Smooth muscle cell (in vitro differentiated cells): Measurements from ENCODE around the gene RTN3. TPM values are rescaled to one million over a fixed set of nuclear protein-coding genes. Genes with fewer than 3 reads are reported as not detected.
A peak's percentile ranks its signal among the peaks of the same experiment; 100 is the strongest.

Source experiments
- DNase-seq: peaks from one replicate; lab custom pipeline; 2025; ENCODE audit not compliant: unreplicated experiment; lab: John Stamatoyannopoulos, UW
- H2AFZ ChIP-seq: fragments of 200-600 bp; sonication (generic); 2 replicates; pipeline ENCODE4 v1.6.0; 2016; ENCODE audit warnings: antibody characterized with exemption, low read depth, mild to moderate bottlenecking
- H3F3A ChIP-seq: fragments of 200-600 bp; sonication (generic); 2 replicates; pipeline ENCODE4 v1.6.0; 2017; ENCODE audit warnings: antibody characterized with exemption, low read depth
- H3K27ac ChIP-seq: fragments of 200-600 bp; sonication (generic); 2 replicates; pipeline ENCODE4 v1.5.1; 2016; ENCODE audit warnings: low read depth, mild to moderate bottlenecking
- H3K27me3 ChIP-seq: fragments of 200-600 bp; sonication (generic); 2 replicates; pipeline ENCODE4 v1.6.1; 2016; ENCODE audit warnings: low read depth, mild to moderate bottlenecking
- H3K36me3 ChIP-seq: fragments of 200-600 bp; sonication (generic); 2 replicates; pipeline ENCODE4 v1.5.1; 2016; ENCODE audit warnings: low read depth
- H3K4me1 ChIP-seq: fragments of 200-600 bp; sonication (generic); 2 replicates; pipeline ENCODE4 v1.5.1; 2016; ENCODE audit warnings: low read depth
- H3K4me2 ChIP-seq: fragments of 200-600 bp; sonication (generic); 2 replicates; pipeline ENCODE4 v1.6.0; 2016; ENCODE audit warnings: mild to moderate bottlenecking
- H3K4me3 ChIP-seq: fragments of 200-600 bp; sonication (generic); 2 replicates; pipeline ENCODE4 v1.5.1; 2016; ENCODE audit warnings: mild to moderate bottlenecking
- H3K79me2 ChIP-seq: fragments of 200-600 bp; sonication (generic); 2 replicates; pipeline ENCODE4 v1.6.0; 2016; ENCODE audit warnings: low read depth, mild to moderate bottlenecking
- H3K9ac ChIP-seq: fragments of 200-600 bp; sonication (generic); 2 replicates; pipeline ENCODE4 v1.6.0; 2016; ENCODE audit warnings: low read depth
- H3K9me3 ChIP-seq: fragments of 200-600 bp; sonication (generic); replicated peaks from 2 replicates; pipeline ENCODE4 v1.5.1; 2016; ENCODE audit warnings: low read depth
- H4K20me1 ChIP-seq: fragments of 200-600 bp; sonication (generic); 2 replicates; pipeline ENCODE4 v1.6.0; 2016; ENCODE audit warnings: low read depth
- CTCF ChIP-seq: fragments of 200-600 bp; sonication (generic); IDR thresholded peaks from 2 replicates; pipeline ENCODE4 v1.5.1; 2017; ENCODE audit warnings: borderline replicate concordance, mild to moderate bottlenecking, antibody characterized with exemption; ENCODE audit not compliant: insufficient read depth, poor library complexity, severe bottlenecking
- WGBS: methylation state at CpG from one replicate; pipeline ENCODE4 v1.1.7; 2016; ENCODE audit warnings: low lambda C conversion rate; 5-methylcytosine and 5-hydroxymethylcytosine counted together
- polyA plus RNA-seq: library from polyadenylated mRNA; unstranded; fragments of >200 nt; fragmentation: Nextera tagmentation; extraction: Ambion mirVana; gene quantifications from 2 replicates; pipeline ENCODE4 v1.2.1, GENCODE V29; 2016
- total RNA-seq: library from RNA; depleted of rRNA; stranded (reverse); fragments of >200 nt; gene quantifications from 2 replicates; pipeline ENCODE4 v1.2.3, GENCODE V29; 2014

RTN3 gene
- total and polyA plus RNA-seq, 2 experiments from 2014 or later: 43.5 to 64.9 TPM

- H3K36me3 ChIP-seq: no peaks in the 10 kb centered on the region
- no peak overlapping the region for H3K4me2 ChIP-seq
- H3K79me2 ChIP-seq: peaks cover 8% of the 10 kb centered on the region
- DNase-seq: no peak
- H3K4me1 ChIP-seq: no peaks in the 10 kb centered on the region
- no peaks in the 10 kb centered on the region for H3K27me3 ChIP-seq
- no peaks in the 10 kb centered on the region for H3F3A ChIP-seq
- 87% methylated on average over 1 of the region's 1 CpG for WGBS
- H4K20me1 ChIP-seq: peaks cover 16% of the 10 kb centered on the region
- no peak overlapping the region for H3K9ac ChIP-seq
- H3K4me3 ChIP-seq: no peak overlapping the region
- peak overlapping the region; percentile 8 for H3K27ac ChIP-seq
- no peak overlapping the region for H2AFZ ChIP-seq
- TF ChIP-seq CTCF: no peak
- H3K9me3 ChIP-seq: no peaks in the 10 kb centered on the region
Observed at GRCh38 chr11:63737718-63738117, 56.4 kb downstream of the RTN3 start.

GRCh38 chr11:63738720-63739360 lies 57.5 kb downstream of the RTN3 start:
- Histone ChIP-seq H3K4me1 (no peaks in the 10 kb centered on the region), H2AFZ (no peak overlapping the region), H3K79me2 (peaks cover 7% of the 10 kb centered on the region), H3K27me3 (no peaks in the 10 kb centered on the region), H3K9ac (no peak overlapping the region), H3K27ac (no peak overlapping the region), H4K20me1 (peaks cover 23% of the 10 kb centered on the region), H3F3A (no peaks in the 10 kb centered on the region), H3K4me3 (no peak overlapping the region), H3K4me2 (peak overlapping the region; percentile 67), H3K9me3 (no peaks in the 10 kb centered on the region), H3K36me3 (no peaks in the 10 kb centered on the region)
- TF ChIP-seq CTCF: peak; percentile 99
- WGBS: 19% methylated on average over 8 of the region's 8 CpGs
- peak; percentile 21 for DNase-seq

- Histone ChIP-seq H4K20me1 (peaks cover 36% of the 10 kb centered on the region), H3K27me3 (no peaks in the 10 kb centered on the region), H3K27ac (no peak overlapping the region), H3K4me3 (no peak overlapping the region), H3K4me2 (no peak overlapping the region), H3K9ac (no peak overlapping the region), H3K36me3 (no peaks in the 10 kb centered on the region), H3K9me3 (no peaks in the 10 kb centered on the region), H2AFZ (no peak overlapping the region), H3F3A (no peaks in the 10 kb centered on the region), H3K4me1 (no peaks in the 10 kb centered on the region), H3K79me2 (no peaks in the 10 kb centered on the region)
- whole genome bisulfite sequencing: 93% methylated on average over 13 of the region's 13 CpGs
- TF ChIP-seq CTCF: peak; percentile 17
- DNase-seq: no peak
Observed at GRCh38 chr11:63745304-63746170, 64.2 kb downstream of the RTN3 start.

- no peak overlapping the region for H2AFZ ChIP-seq
- no peak for TF ChIP-seq CTCF
- 72% methylated on average over 3 of the region's 3 CpGs for WGBS
- peaks cover 33% of the 10 kb centered on the region for H4K20me1 ChIP-seq
- no peaks in the 10 kb centered on the region for H3K36me3 ChIP-seq
- no peaks in the 10 kb centered on the region for H3K79me2 ChIP-seq
- no peaks in the 10 kb centered on the region for H3K9me3 ChIP-seq
- H3K27ac ChIP-seq: no peak overlapping the region
- H3K27me3 ChIP-seq: no peaks in the 10 kb centered on the region
- H3K4me1 ChIP-seq: no peaks in the 10 kb centered on the region
- no peak overlapping the region for H3K4me3 ChIP-seq
- no peaks in the 10 kb centered on the region for H3F3A ChIP-seq
- H3K9ac ChIP-seq: no peak overlapping the region
- no peak for DNase-seq
- H3K4me2 ChIP-seq: no peak overlapping the region
Observed at GRCh38 chr11:63747011-63747410, 65.7 kb downstream of the RTN3 start.
